Stimulated activated CD4-positive, alpha-beta T cell treated with anti-CD3 and anti-CD28 coated beads, Interleukin-4, amount 100 ng/mL, for 24 hours (primary cell): ENCODE measurements around the gene R3HDM2.

ENCODE experiments used
- DNase-seq: peaks from one replicate; pipeline ENCODE4 v3.0.0-alpha.2; 2020

Gene R3HDM2

GRCh38 chr12:57465747-57466505, 35.1 kb upstream of the R3HDM2 start:
- no peak for DNase-seq

- no peak for DNase-seq
Observed at GRCh38 chr12:57465030-57465746, 34.3 kb upstream of the R3HDM2 start.

DNA sequence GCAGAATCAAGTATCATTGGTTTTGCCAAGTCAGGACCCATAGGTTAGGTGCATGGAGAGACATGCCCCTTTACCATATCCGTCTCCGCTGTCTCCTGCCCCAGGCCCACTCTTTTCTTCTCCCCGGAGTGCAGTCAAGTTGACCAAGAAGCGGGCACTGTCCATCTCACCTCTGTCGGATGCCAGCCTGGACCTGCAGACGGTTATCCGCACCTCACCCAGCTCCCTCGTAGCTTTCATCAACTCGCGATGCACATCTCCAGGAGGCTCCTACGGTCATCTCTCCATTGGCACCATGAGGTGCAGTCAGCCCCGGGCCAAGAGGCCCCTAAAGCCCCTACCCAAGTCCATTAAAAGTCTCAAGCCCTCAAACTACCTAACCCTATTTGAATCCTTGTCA, 33.7 kb upstream of the R3HDM2 start:
- no peak for DNase-seq

- no peak for DNase-seq
Observed at GRCh38 chr12:57462912-57463253, 32.0 kb upstream of the R3HDM2 start.

GRCh38 chr12:57462251-57462911, 31.5 kb upstream of the R3HDM2 start:
- peak; percentile 92 for DNase-seq

DNA sequence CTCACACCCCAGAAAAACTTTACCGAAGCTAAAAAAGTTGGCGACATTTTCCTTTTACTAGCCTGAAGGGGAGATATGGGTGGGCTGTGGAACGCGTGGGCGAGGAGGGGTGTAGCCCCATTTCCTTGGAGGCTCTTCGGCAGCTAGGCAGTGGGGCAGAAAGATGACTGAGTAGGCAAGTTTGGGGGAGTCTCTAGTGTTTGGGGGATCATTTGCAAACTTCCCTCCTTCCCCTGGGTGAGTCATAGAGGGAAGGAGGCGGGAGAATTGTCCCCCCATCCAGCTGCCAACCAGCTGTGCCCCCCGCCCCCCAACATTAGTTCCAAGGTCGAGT, 31.0 kb upstream of the R3HDM2 start:
- no peak for DNase-seq

DNA sequence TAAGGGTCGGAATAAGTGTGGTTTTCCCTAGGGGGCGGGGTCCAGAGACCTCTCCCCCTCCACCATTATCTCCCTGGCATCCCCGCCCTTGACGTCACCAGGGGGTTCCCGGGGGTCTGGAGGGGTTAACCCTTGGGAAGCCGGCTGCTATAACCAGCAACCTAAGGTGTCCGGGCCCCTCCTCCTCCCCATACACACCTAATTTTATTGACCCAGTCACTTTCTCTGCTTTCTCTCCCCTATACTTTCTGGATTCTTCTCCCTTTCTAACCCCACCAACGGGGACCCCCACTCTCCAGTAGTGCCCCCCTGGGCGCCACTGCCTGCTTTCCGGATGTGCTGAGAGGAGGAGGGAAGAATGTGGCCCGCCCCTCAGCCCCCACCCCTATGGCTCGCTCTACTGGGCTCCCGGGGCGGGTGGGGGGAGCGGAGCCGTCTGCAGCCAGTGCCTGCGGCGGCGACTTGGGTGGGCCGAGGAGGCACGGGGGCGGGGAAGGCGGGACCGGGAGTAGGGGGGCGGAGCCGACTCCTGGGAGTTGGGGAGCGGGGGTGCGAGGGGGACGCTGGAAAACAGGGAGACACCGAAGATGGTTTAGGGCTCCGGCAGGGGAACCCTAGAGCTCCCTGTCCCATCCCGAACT, 30.6 kb upstream of the R3HDM2 start:
- no peak for DNase-seq

DNA sequence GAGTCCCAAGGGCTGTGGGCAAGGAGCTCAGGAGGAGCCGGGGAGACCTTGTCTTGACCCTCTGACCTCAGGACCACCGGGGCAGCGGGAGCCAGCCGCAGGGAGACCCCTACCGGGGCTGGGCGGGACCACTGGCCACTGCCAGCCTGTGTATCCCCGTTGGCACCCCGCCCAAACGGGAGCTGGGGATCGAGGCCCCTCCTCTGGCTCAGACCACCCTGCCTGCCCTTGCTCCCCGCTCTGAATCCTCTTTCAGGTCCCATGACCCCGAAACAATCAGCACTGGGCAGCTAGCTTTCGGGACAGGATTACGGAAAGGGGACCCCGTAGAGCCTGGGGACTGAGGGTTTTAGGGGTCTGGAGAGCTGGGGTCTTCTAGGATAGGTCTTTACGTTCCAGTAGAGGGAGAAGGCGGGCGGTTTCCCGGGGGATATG, 30.0 kb upstream of the R3HDM2 start:
- no peak for DNase-seq

DNA sequence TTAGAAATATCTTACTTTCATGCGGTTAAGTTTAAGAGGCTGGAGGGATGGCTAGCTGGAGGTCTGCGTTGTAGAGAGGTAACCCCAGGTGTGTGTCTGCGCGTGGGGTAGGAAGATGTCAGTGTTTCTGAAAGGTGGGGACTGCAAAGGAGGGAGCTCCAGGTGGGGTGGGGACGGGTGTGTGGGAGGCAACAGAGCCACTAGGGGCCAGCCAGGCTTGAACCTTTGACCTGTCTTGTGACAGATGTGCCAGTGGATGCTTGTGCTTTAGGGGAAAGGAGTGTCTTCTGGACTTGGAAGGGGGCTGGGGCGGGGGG, 29.6 kb upstream of the R3HDM2 start:
- no peak for DNase-seq

DNA sequence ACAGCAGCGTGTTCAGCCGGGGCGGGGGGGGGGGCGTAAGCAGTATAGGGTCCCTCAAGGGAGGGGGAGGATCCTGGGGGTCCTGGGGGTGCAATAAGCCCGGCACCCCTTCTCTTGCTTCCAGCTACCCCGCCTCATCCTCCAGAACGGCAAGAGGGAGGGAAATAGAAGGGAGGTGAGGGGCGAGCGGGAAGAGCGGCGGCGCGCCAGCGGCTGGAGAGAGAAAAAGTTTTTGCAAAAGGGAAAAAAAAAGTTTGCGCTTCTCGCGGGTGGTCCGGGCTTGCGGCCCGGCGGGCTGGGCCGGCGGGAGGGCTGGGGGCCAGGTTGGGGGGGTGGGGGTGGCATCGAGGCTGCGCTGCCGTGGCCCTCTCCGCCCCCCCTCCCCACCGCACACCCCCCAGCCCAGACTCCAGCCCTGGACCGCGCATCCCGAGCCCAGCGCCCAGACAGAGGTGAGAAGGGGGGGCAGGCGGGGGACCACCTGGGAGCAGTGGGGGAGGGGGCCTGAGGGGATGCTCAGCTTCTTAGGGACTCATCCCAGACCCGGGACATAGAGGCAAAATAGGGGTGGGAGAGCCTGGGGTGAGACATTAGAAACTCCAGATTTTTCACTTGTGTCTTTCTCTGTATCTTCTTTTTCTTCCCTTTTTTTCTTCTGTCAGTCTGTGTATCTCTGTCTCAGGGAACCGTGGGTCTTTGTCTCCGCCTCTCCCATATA, 29.1 kb upstream of the R3HDM2 start, which contains the start of gene GLI1:
GLI1 (plus strand) TSS at position 36 of the 718 bp plus-strand sequence. CDS start 3,907 bp downstream, outside the sequence.
- no peak for DNase-seq

- DNase-seq: peak; percentile 96
Observed at GRCh38 chr12:57459055-57459749, 28.4 kb upstream of the R3HDM2 start.

GRCh38 chr12:57458665-57459054, 27.8 kb upstream of the R3HDM2 start:
- no peak for DNase-seq

- no peak for DNase-seq
Observed at GRCh38 chr12:57456737-57457490, 26.1 kb upstream of the R3HDM2 start.

GRCh38 chr12:57456145-57456700, 25.4 kb upstream of the R3HDM2 start:
- peak; percentile 55 for DNase-seq

- DNase-seq: no peak
Observed at GRCh38 chr12:57455374-57456144, 24.7 kb upstream of the R3HDM2 start.

DNA sequence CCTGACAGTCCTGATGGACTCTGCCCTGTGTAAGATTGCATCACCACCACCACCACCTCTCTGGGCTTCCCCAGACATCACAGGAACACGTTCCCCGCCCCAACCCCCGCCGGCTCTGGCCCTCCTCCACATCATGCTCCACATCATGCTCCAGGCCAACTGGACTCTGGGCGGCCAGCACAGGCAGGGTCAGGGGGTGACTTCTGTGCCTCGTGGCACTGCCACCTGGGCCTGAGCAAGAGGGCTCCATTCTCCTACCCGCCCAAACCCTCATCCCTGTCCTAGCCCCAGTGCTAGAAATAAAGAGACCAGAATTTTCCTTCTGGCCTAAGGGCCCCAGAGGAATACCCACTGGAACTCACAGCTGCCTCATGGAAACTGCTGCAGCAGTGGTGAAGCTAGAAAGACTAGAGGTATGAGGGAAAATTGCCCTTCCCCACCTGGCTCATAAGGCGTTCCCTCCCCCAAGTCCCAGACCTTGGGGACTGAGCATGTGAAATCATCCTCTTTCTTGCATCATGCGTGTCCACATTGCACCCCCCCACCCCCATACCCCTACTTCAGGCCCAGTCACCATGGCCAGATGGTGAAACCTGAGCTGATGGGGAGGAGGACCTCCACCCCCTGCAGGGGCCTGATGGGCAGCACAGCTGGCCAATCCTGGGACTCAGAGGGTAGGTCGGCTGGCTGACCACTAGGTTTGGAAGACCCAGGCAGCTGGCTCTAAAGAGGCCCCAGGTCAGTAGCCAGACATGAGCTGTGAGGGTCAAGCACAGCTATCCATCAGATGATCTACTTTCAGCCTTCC, 23.9 kb upstream of the R3HDM2 start, which contains the start of gene INHBE:
INHBE (plus strand) TSS at position 742 of the 808 bp plus-strand sequence. CDS start 230 bp downstream, outside the sequence.
- no peak for DNase-seq

DNA sequence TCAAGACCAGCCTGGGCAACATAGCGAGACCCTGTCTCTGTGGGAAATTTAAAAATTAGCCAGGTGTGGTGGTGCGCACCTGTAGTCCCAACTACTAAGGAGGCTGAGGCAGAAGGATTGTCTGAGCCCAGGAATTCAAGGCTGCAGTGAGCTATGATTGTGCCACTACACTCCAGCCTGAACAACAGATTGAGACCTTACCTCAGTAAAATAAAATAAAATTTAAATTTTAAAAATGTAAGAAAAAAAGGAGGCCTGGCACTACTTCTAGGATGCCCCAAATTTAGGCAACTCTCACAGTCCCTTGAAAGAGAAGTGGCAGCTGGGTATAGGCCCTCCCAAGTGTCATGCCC, 23.3 kb upstream of the R3HDM2 start:
- DNase-seq: no peak

DNA sequence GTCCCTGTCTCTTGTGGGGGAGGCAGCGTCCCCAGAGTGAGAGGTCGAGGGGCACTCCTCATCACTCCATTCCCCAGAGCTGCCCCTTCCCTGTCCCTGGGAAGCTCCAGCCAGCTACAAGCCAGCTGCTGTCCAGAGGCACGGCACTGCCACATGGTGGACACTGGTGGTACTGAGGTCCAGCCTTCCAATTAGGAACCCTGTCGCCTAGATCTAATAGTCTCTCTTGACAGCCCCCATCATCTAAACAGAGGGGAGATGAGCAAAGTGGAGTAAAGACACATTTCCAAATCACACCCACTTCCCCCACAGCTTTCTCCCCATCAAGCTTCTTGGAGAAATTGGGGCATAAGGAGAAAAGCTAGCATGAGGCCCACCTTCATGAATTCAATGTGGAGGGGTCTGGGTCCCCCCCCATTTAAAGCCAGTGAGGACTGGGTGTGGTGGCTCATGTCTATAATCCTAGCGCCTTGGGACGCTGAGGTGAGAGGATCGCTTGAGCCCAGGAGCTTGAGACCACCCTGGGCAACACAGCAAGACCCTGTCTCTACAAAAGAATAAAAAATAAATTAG, 22.2 kb upstream of the R3HDM2 start:
- peak; percentile 63 for DNase-seq
